ENCODE data around the gene PON2.

PON2 gene

DNA sequence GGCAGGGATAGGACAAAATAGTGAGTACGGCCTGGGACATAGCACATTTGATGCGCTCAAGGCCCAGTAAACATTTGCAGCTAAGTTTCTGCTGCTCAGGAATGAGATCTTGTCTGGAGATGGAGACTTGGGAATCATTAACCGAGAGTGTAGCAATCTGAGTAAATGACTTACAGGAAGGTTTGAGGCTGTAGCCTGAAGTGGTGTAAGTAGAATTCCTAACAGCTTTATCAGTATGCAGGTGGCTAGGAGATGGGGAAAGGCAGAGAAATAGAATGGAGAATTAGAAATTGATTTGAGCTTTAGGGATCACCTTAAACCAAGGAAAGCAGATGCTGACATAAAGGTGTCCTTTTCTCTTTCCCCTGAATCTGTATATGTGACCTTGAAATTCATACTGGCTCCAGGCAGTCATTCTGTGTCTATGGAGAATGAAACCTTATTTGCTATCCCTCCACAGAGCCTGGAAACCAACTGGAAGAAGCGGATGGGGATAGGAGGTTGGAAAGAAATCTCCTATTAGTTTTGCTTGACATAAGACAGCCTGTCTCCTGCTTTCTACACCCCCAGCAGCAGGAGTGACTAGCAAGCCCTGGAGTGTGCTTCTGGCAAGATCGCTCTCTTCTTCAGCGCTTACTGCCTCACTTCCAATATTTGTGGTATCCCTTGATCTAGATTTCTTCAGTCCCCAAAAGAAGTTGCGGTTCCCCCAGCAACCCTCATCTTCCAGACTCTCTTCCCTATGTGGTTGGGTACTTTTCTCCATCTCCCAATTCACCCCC is 6.4 kb upstream of the PON2 start:
- DNase-seq = no peak

DNA sequence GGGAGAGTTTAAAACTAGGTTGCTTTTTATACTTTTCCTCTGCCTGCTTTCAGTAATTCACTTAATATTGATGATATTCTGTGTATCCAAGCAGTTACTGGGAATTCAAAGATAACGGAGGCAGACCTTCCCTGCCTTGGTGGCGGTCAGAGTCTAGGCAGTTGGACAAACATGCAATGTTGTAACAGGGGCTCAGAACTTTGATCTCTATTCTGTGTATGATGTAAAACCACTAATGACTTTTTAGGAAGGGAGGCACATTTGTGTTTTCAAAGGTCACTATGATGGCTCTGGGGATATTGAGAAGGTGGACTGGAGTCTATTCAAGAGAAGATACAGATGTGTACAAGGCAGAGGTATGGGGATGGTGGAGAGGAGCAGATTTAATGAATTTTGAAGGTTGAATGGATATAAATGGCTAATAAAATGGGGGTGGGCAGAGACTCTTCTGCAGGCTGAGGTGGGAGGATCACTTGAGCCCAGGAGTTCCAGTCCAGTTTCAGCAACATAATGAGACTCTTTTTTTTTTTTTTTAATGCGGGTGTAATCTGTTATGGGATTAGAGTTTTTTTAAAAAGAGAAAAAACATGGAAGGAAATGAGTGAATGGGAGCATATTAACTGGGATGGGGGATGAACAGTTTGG is 5.7 kb upstream of the PON2 start:
- DNase-seq = no peak

DNA sequence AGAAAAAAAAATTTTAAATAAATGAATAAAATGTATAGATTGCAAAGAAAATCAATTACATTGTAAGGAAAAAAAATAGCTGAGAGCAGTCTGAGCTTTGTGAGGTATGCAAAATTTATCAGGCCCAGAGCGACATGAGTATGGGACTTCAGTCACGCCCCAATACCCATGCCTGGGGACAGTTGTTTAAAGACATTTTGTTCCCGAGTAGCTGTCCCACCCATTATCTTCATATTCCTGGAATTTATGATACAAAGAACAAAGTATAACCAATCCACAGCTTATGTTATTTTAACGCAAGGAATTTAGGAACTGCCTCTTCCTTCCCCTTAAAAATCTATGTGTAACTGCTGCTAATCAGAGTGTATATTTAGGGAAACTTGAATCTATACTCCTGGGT is 1.6 kb upstream of the PON2 start:
- no peak for DNase-seq

DNA sequence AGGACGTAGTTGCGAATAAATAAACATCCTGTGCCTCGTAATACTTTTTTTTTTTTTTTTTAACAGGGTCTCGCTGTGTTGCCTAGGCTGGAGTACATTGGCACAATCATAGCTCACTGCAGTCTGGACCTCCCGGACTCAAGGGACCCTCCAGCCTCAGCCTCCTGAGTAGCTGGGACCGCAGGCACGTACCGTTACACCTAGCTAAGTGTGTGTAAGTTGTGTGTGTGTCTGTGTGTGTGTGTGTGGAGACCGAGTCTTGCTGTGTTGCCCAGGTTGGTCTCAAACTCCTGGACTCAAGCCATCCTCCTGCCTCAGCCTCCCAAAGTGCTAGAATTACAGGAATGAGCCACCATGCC is 573 bp upstream of the PON2 start:
- no peak for DNase-seq

DNA sequence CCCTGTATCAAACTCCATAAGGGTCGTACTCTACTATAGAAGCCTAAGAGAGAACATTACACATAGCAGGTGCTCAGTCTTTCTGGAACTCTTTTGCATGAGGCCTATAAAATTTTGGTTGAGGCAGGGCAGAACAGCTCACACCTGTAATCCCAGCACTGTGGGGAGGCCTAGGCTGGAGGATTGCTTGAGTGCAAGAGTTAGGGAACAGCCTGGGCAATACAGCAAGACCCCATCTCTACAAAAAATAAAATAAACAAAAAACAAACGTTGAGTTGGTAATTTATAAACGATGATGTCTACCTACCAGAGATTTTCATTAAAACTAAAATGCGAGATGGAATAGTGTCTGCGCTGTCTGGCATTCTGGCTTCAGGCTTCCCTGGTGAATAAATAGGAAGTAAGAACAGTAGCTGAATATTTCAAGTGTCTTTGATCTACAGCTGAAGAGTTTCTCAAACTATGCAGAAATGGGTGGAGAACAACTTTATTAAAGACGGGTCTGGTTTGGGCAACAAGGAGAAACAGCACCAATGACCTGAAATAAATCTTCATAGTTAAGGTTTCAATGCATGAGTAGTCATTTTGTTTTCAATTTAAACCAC is 774 bp downstream of the PON2 start:
- DNase-seq = no peak

DNA sequence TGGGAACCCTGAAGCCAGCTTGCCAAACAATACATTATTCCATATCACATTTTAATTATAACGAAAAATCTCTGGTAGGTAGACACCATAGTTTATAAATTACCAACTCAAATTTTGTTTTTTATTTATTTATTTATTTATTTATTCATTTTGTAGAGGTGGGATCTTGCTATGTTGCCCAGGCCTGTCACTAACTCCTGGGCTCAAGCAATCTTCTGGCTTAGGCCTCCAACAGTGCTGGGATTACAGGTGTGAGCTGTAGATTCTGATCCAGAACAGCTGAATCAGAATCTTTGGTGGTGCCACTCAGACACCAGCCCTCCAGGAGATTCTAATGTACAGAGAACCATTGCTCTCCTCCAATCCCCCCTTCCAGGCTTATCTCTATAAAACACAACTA is 1.7 kb downstream of the PON2 start:
- DNase-seq = no peak

DNA sequence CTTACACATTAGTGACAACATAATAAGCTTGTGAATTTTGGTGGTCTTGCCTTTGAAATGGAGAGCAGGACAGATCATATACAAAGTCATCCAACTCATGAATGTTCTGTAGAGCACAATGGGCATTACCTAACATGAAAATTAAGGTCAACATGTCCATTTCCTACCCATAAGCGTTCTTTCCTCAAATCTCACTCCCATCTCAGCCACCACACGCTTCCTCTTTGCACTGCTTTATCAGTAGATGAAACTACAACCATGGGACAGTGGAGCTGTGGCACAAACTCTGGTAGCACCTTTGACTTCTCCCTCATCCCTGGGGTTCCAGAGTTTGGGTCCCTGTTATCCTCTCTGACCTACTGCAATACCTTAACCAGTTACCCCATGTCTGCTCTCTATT is 2.2 kb downstream of the PON2 start:
- DNase-seq = no peak

DNA sequence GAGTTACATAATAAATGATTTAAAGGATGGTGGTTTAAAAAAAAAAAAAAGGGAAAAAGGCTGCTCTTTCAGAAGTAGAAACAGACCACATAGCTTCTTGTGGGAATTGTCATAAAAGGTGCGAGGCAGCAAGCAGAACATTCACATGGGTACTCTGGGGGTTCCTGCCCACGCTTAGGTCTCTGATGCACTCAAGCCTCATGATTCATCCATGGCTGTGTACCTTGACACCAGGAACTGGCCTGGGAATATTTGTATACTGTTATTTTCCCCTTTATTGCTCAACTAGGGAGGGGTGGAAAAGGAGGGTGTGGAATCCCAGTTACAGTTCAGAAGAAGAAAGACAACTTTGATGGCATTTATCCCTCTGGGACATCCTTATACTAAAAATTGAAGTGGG is 4.0 kb downstream of the PON2 start:
- DNase-seq = no peak

DNA sequence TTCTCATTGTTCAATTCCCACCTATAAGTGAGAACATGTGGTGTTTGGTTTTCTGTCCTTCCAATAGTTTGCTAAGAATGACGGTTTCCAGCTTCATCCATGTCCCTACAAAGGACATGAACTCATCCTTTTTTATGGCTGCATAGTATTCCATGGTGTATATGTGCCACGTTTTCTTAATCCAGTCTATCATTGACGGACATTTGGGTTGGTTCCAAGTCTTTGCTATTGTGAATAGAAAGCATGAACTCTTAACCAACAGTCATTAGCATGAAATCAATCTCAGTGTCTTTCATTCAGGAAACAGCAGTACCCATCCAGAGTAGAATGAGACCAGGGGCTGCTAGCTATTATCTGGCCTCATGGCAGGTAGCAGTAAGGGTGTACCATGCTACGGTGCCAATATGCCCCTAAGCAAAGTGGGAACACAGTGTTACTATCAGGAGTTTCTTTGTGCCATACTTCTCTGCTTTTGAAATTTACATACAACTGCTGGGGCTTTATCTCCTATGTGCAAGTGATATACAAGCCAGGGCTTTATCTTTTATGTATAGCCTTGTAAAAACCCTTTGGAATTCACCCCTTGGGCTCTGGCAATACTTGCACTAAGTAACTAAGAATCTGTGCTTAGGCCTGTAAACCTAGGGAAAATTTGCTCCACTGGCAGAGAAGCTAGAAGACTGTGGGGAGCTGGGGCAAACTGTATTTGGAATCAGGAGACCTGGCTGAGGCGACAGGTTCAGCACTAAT is 5.4 kb downstream of the PON2 start:
- DNase-seq = no peak

DNA sequence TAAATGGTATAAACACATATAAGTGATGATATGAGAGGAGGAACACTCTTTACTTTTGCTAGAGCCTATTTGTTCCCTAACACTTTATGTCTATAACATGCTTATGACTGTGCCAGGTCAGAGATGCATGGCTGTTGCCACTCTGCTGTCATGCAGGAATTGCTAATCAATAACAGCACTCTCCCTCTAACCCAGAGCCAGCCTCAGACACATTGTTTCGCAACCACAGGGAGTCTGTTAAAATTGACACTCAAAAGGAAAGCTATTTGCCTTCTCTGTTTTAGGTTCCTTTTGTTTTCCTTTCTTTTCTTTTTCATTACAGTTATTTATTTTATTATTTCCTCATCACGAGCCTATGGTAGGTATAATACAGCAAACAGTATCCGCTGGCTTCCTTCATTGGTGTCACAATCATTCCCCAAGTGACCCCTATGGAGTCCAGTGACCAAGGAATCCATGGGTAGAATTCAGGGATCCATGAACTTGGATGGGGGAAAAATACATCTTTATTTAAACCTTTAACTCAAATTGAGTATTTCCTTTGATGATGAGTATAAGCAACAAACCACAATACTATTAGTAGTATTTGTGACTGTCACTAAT is 6.8 kb downstream of the PON2 start:
- no peak for DNase-seq

DNA sequence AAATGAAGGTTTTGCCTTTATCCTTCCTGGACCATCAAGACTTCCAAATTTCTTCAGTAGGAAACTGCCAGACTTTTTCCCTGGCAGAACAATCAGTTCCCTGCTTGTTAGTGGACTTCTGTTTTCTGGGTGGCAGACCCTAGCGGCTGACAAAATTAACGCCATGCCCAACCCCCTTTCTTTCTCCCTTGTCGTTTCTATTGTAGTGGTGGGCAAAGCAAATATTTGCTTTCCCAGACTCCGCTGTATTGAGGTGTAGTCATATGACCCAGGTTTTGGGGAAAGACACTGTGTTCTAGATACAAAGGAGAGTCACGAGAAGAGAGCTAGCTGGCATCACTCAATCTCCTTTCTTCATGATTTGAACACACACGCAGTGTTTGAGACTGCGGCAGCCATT is 7.7 kb downstream of the PON2 start:
- DNase-seq = no peak

DNA sequence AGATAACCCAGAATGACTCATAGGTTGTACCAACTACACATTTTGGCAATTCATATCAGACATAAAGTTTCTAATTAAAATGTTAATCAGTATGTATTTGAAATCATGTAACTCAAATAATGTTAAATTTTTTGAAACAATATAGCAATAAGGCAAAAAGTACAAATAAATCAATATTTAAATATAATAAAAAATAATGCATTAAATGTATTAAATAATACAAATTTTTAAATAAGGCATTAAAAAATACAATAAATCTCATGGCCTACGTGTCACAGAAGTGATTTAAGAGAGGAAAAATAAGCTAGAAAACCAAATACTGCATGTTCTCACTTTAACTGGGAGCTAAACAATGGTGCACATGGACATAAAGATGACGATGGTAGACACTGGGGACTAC is 9.1 kb downstream of the PON2 start:
- no peak for DNase-seq

DNA sequence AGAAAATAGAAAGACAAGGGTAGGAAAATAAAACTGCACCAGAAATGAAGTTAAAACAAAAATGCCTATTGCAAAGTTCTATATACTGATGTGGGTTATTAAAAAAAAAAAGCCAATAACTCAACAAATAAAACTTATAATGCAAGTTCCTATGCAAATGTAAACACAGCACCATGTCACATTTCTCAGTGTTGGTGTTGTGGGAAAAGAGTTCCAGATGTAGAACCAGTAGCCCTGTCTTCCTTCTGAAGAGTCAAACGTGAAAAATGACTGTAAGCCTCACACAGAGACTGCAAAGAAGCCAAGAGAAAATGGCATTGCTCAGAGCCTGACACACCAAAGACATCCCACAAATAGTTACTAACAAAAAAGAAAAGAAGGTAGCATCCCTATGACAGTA is 10.1 kb downstream of the PON2 start:
- DNase-seq = no peak

DNA sequence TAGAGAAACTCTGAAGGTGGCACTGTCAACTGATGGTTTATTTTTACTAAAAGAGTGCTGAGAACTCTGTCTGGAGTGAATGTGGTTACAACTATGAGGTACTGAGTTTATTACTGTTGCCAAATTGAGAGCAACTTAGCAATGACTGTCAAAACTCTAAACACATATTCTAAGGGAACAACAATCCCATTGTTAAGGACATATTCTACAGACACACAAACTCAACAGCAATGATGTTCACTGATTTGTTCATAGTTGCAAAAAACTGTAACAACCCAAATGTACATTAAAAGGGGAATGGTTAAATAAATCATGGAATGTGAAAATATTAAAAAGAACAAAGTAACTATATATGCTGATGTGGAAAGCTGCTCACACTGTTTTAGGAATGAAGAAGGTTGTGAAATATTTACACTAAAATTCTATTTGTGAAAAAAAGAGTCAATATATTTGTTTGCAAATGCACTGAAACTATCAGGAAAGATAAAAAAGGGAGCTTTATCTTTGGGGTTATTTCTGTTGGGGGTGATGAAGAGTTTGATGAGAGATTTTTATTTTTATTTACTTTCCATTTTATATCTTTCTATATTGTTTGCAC is 12.9 kb downstream of the PON2 start:
- no peak for DNase-seq

DNA sequence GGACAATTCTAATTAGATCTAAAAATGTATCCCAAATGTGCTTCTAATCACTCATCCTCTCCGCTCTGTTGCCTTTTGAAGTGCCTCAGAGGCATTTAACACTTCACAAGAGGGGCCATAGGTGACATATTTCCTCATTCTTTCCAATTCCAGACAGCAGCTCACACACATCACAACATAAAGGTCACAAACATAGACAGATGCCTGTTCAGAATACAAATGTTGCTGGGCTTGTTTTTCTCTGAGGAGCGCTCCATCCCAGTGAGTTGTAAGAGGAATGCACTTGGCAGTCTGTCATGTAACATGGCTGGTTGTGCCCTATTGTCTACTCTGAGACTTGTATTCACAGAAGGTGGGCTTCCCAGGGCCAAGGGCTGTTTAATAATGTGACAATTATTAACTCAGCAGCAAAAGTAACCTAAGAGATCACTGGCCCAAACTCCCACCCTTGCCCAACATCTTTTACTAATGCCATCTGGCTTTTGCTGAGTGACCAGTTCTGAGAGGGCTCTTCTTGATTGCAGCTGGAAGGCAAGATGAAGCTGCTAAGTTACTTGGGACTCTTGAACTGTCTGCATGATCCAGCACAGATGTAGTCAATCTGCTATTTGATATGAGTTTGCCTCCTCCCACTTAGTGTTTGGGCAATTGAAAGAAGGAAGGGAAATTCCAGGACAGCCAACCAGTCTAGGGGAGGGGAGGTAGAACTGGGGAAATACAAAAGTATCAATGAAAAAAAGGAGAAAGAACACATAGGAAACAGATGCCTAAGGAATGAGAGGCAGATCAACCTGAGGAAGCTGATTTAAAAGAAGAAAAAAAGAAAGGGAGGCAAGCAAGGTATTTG is 13.6 kb downstream of the PON2 start:
- peak in 1 of 2 experiments; percentile 41 for DNase-seq

DNA sequence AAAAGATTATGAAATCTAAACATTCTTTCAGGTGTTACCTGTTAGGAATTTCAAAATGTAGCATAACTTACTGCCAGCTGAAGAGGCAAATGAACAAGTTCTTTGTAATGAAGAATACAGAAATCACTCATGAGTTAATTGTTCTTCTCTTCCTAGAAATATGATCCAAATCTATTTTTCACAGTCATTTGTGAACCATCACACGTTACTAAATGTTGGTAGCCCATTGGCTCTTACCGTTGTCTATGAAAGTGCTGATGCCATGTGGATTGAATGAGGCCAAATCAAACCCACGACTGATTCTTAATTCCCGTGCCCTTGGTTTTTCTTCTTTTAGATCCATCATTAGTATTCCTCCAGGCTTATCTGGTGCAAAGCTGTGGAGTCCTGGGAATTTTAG is 22.8 kb downstream of the PON2 start:
- DNase-seq = no peak

DNA sequence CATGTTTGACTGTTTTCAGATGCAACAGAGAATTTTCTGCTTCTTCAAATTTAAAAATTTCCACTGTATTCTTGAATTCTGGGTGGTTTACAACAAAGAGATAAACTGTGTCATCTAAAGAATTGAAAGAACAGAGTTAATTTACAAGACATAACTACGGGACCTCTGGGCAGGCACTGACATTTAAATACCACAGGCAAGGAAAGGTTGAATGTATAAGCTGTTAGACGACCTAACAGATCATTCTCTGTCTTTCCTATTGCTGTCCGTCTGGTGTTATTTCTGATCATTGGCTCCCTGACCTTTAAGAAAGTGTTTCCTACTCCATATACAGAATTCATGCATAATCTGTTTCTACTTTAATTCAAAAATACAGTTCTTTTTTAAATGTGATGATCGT is 23.2 kb downstream of the PON2 start:
- DNase-seq = no peak

DNA sequence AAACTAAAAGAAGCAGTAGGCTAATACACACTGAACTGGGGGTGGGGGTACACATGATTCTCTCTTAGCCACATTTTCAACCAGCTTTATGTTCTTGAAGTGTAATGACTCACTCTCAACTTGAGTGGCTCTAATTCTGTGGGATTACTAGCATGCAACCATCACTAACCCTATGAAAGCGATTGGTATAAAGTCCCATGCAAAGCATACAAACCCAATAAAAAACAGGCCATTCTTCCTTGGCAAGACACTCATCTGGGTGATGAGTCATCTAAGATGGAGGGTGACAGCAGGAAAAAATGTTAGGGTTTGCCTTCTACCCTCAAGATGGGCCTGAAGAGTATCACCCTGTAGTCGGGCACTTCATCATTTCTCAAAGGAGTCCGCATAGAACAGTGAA is 23.8 kb downstream of the PON2 start:
- DNase-seq = no peak

DNA sequence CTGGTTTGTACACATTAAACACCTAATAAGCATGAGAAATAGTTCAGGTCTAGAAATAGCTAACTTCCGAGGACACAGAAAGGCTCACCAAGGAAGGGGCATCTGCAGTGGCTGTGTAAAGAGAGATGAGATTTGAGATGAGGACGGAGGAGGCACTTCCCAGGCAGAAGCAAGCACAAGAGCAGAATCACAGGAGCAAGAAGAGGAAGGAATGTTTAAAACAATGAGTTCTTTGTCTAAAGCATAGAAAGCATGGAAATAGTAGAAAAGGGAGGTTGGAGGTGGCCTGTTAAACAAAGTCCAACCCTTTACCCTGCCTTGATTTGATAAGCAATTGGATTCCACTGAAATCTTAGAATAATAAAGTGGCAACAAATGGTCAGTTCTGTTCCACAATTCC is 27.1 kb downstream of the PON2 start:
- DNase-seq = no peak

DNA sequence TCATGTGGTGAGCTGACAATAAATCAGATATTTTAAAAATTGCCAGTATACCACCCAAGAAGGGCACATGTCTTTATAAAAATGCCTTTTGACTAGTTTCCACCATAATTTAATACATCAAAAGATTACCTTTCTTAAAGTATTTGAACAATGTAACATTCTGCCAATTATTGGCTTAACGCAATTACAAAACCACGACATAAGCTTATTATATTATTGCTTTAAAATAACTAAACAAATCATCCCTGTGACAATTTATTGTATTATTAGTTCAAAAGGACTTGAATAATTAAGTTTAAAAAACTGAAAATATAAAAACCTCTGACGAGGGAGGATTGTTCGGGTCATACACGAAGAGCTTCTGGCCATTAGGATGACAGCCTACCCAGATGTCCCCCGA is 29.0 kb downstream of the PON2 start:
- DNase-seq = no peak

DNA sequence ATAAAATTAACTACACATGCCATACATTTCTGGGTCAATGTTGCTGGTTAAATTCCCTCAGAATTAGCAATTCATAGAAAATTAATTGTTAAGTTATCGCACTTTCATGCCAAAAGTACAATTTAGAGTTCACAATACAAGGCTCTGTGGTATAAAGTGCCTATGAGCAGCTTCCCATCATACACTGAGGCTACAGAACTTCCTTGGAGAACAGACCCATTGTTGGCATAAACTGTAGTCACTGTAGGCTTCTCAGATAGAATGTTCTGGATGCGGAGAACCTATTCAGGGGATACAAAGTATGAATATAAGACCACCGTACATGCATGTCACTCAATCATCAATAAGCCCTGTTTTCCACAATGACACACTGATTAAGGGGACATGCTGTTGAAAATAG is 29.6 kb downstream of the PON2 start:
- DNase-seq = no peak

DNA sequence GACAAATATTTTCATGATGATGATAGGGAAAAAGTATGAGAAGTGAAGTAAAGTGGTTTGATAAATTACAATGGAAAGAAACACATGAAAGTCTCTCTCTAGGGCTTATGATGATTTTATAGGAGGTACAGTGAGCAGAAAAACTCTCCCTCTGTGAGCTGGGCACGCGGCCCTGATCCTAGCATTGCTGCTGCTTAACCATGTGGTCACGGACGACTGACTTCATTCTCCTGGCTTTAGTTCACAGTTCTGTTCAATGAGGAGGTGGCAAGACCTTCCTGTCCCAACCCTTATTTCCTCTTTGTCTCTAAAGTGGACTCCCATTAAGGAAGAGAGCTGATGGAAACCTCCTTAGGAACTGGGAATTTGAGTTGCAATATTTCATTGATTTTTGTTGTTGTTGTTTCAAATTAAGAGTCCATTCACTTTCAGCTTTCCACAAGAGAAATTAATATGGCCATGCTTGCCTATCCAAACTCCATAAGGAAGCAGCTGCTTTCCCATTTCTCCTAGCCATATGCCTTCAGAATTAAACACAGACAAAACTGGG is 30.4 kb downstream of the PON2 start:
- DNase-seq = peak; percentile 27 to 59
